Common myeloid progenitor, CD34-positive (primary cell): Measurements from ENCODE around the gene PRR23E.

Experiments
- CTCF ChIA-PET: fragments of 350-600 bp; sonication (Branson Sonifier 250); formaldehyde crosslinking; loops from one replicate; lab custom pipeline; 2021; ENCODE audit warnings: antibody characterized with exemption; lab: Charles Lee
- POLR2A ChIA-PET: fragments of 350-600 bp; sonication (Branson Sonifier 250); formaldehyde crosslinking; loops from one replicate; lab custom pipeline; 2021; ENCODE audit warnings: antibody characterized with exemption; lab: Charles Lee
- DNase-seq, 3 donors: peaks; one replicate each; pipeline versions ENCODE4 v3.0.0 to v3.0.0-alpha.2; 2013
- H3K27ac ChIP-seq, 2 experiments: 1 replicate in 1 of 2; 2 replicates in 1 of 2; pipeline ENCODE4 v1.7.0; 2013; ENCODE audit warnings: inconsistent platforms in 2 of 2, low read length in 2 of 2, mild to moderate bottlenecking in 2 of 2, low read depth in 1 of 2, moderate library complexity in 1 of 2; ENCODE audit not compliant: severe bottlenecking in 2 of 2, insufficient read depth in 1 of 2, poor library complexity in 1 of 2
- H3K27me3 ChIP-seq, 5 experiments: replicated peaks in 2 of 5; 1 replicate in 3 of 5; 2 replicates in 2 of 5; pipeline versions ENCODE4 v1.6.1 to v1.7.0; 2013; ENCODE audit warnings: low read length in 4 of 5, mild to moderate bottlenecking in 2 of 5, moderate library complexity in 2 of 5, inconsistent platforms in 1 of 5; ENCODE audit not compliant: insufficient read depth in 5 of 5, control insufficient read depth in 4 of 5
- H3K36me3 ChIP-seq, 4 experiments: 1 replicate in 2 of 4; 2 replicates in 2 of 4; pipeline versions ENCODE4 v1.6.1 to v1.7.0; 2013; ENCODE audit warnings: low read length in 3 of 4, control low read depth in 1 of 4, mild to moderate bottlenecking in 1 of 4; ENCODE audit not compliant: control insufficient read depth in 4 of 4, insufficient read depth in 4 of 4
- H3K4me1 ChIP-seq, 4 experiments: 1 replicate in 3 of 4; 2 replicates in 1 of 4; pipeline versions ENCODE4 v1.6.1 to v1.7.1; 2013; ENCODE audit warnings: low read length in 3 of 4, mild to moderate bottlenecking in 3 of 4, control low read depth in 1 of 4, inconsistent platforms in 1 of 4, moderate library complexity in 1 of 4; ENCODE audit not compliant: control insufficient read depth in 4 of 4, insufficient read depth in 4 of 4; ENCODE audit errors: control extremely low read depth in 1 of 4
- H3K4me3 ChIP-seq, 7 experiments: 1 replicate in 4 of 7; 2 replicates in 3 of 7; pipeline versions ENCODE4 v1.5.1 to v1.7.0; 2013; ENCODE audit warnings: mild to moderate bottlenecking in 7 of 7, low read length in 6 of 7, moderate library complexity in 6 of 7, inconsistent platforms in 2 of 7, low read depth in 2 of 7, control low read depth in 1 of 7; ENCODE audit not compliant: insufficient read depth in 4 of 7, control insufficient read depth in 1 of 7; ENCODE audit errors: extremely low read depth in 1 of 7
- H3K9me3 ChIP-seq, 5 experiments: 1 replicate in 4 of 5; 2 replicates in 1 of 5; pipeline versions ENCODE4 v1.6.1 to v1.7.1; 2013; ENCODE audit warnings: low read length in 4 of 5, mild to moderate bottlenecking in 2 of 5, inconsistent platforms in 1 of 5, low read depth in 1 of 5, moderate library complexity in 1 of 5; ENCODE audit not compliant: control insufficient read depth in 4 of 5, insufficient read depth in 2 of 5; ENCODE audit errors: control extremely low read depth in 1 of 5
- WGBS: methylation state at CpG from one replicate; pipeline ENCODE4 v1.1.5; 2013; ENCODE audit not compliant: insufficient coverage; 5-methylcytosine and 5-hydroxymethylcytosine counted together

Gene PRR23E

GRCh38 chr3:127208483-127209100 is 15.7 kb downstream of the PRR23E start:
- Histone ChIP-seq H3K36me3 (no peaks in the 10 kb centered on the region), H3K27me3 (peaks cover 0 to 13% (median 2%) of the 10 kb centered on the region in 5 experiments), H3K4me1 (peaks cover 0 to 6% (median 0%) of the 10 kb centered on the region in 4 experiments), H3K27ac (no peak overlapping the region), H3K4me3 (no peak overlapping the region), H3K9me3 (no peaks in the 10 kb centered on the region)
- WGBS = 96% methylated on average over 13 of the region's 14 CpGs
- no peak for DNase-seq
- ChIA-PET CTCF (no interaction called here), POLR2A (no interaction called here)

DNA sequence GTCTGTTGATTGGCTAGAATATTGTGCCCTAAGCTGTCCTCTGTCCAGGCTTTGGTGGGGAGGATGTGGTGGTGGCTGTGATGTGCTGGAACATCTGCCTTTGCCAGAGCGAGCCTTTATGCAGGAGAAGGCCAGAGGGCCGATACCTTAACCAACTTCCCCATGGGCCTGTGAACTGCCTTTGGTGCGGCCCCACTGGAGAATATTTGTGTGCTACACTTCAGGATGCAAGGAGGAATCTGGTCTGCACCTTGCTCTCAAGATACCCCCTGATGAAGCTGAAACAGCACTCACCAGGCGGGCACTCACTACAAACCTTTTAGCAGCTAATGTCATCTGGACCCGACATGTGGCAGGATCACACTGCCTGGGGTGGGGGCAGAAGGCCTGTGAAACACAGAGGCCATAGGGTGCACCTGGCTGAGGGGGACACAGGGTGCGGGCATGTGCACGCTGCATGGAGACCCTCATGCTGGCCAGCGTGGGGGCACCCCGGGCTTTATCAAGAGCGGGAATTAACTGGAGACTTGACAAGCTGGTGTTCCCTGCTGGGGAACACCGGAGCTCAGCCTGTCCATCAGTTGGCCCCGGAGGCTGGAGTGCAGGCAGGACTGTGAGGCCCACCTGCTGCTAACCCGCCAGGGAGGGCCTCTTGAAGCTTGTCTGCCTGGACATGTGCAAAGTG is 16.4 kb downstream of the PRR23E start:
- no peaks in the 10 kb centered on the region for H3K9me3 ChIP-seq
- H3K36me3 ChIP-seq = no peaks in the 10 kb centered on the region
- 87% methylated on average over 10 of the region's 13 CpGs for WGBS
- DNase-seq = no peak
- no peak overlapping the region for H3K4me3 ChIP-seq
- peaks cover 0 to 15% (median 2%) of the 10 kb centered on the region in 5 experiments for H3K27me3 ChIP-seq
- ChIA-PET POLR2A (interaction anchor here (0.6 kb wide), 1 partner anchor 228 kb away, joined by 3 read pairs; no protein-coding TSS in a partner anchor), CTCF (no interaction called here)
- H3K27ac ChIP-seq = no peak overlapping the region
- peaks cover 0 to 6% (median 0%) of the 10 kb centered on the region in 4 experiments for H3K4me1 ChIP-seq

DNA sequence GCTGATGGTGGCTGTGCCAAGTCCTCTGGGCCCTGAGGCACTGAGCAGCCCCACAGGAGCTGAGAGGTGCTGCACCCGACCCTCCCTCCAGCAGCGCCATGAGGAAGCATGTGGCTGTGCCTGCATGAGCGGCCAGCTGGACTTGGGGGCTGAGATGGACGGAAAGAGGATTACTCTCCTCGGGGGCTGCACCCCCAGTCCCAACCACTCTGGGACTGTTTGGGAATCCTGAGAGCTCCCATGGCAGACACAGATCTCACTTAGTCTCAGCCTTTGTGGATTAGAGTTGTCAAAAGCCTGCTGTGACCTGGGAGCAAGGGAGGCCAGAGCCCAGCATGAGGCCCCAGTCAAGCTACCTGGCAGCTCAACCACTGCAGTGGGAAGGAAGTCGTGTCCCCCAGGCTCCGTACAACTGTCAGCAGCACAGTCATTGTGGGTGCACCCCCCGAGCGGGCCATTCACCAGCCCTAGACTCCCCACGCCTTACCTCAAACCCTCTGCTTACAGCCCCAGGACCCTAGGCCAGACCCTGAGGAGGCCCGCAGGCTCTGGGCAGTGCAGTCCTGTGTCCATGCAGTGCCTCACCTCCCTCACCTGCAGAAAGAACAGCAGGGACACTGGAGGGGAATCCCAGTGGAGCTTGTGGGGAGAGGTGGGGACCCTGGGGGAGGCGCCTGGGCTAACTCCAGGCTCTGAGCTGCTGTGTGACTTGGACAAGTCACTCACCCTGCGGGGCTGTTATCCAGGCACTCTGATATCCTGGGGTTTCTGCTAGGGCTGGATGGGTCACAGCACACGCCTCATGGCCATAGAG is 17.1 kb downstream of the PRR23E start:
- DNase-seq = no peak
- no peak overlapping the region for H3K4me3 ChIP-seq
- ChIA-PET POLR2A (interaction anchor here (0.6 kb wide), 1 partner anchor 228 kb away, joined by 3 read pairs; no protein-coding TSS in a partner anchor), CTCF (no interaction called here)
- H3K27ac ChIP-seq = no peak overlapping the region
- H3K27me3 ChIP-seq = peaks cover 0 to 15% (median 2%) of the 10 kb centered on the region in 5 experiments
- H3K9me3 ChIP-seq = peaks cover 0 to 2% (median 0%) of the 10 kb centered on the region in 5 experiments
- peaks cover 0 to 6% (median 2%) of the 10 kb centered on the region in 4 experiments for H3K4me1 ChIP-seq
- 93% methylated on average over 10 of the region's 14 CpGs for WGBS
- H3K36me3 ChIP-seq = no peaks in the 10 kb centered on the region

DNA sequence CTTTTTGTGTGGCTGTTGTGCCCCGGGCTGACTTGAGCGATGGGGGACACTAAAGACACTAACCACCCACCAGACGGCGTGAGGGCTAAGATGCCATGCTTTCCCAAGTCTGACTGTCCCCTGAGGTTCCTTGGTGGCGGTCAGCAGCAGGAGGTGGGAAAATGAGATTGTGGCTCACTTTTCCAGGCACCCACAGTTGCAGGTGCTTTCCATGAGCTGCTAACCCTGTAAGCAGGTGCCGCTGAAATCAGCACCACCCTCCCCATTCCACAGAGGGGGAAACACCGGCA is 17.7 kb downstream of the PRR23E start:
- Histone ChIP-seq H3K4me3 (no peak overlapping the region), H3K27ac (no peak overlapping the region), H3K9me3 (peaks cover 0 to 2% (median 0%) of the 10 kb centered on the region in 5 experiments), H3K4me1 (peaks cover 0 to 6% (median 2%) of the 10 kb centered on the region in 4 experiments), H3K27me3 (peaks cover 0 to 16% (median 2%) of the 10 kb centered on the region in 5 experiments), H3K36me3 (no peaks in the 10 kb centered on the region)
- 89% methylated on average over 4 of the region's 7 CpGs for WGBS
- DNase-seq = no peak
- ChIA-PET POLR2A (no interaction called here), CTCF (no interaction called here)

- Histone ChIP-seq H3K4me3 (no peak overlapping the region), H3K9me3 (peaks cover 0 to 2% (median 0%) of the 10 kb centered on the region in 5 experiments), H3K36me3 (no peaks in the 10 kb centered on the region), H3K27me3 (peaks cover 0 to 21% (median 0%) of the 10 kb centered on the region in 5 experiments), H3K4me1 (peaks cover 0 to 6% (median 2%) of the 10 kb centered on the region in 4 experiments), H3K27ac (no peak overlapping the region)
- ChIA-PET POLR2A (no interaction called here), CTCF (no interaction called here)
- DNase-seq = no peak
- WGBS = 94% methylated on average over 13 of the region's 14 CpGs
Observed at GRCh38 chr3:127211118-127212060, 18.5 kb downstream of the PRR23E start.

- WGBS = 100% methylated on average over 1 of the region's 3 CpGs
- POLR2A ChIA-PET = no interaction called here
Observed at GRCh38 chr3:127212231-127212630, 19.3 kb downstream of the PRR23E start.

More at GRCh38 chr3:127212231-127212630, 19.3 kb downstream of the PRR23E start:
- H3K4me3 ChIP-seq = no peak overlapping the region
- H3K4me1 ChIP-seq = peaks cover 0 to 6% (median 2%) of the 10 kb centered on the region in 4 experiments
- peaks cover 0 to 3% (median 0%) of the 10 kb centered on the region in 5 experiments for H3K9me3 ChIP-seq
- H3K27me3 ChIP-seq = peaks cover 0 to 29% (median 4%) of the 10 kb centered on the region in 5 experiments
- no peak for DNase-seq
- H3K27ac ChIP-seq = no peak overlapping the region
- CTCF ChIA-PET = no interaction called here
- no peaks in the 10 kb centered on the region for H3K36me3 ChIP-seq
